B cell (primary cell): Measurements from ENCODE around the gene ERGIC1.

ENCODE experiments used
- EZH2 ChIP-seq: IDR thresholded peaks from 2 replicates; pipeline ENCODE4 v1.6.1; 2012; ENCODE audit warnings: borderline replicate concordance, low read depth, mild to moderate bottlenecking, moderate library complexity, low read length; ENCODE audit not compliant: insufficient read depth, poor library complexity, severe bottlenecking
- TF ChIP-seq, protein P1 (sequence below): fragments of 200-600 bp; IDR thresholded peaks from one replicate; pipeline ENCODE4 v1.8.0; 2022; ENCODE audit warnings: antibody characterized with exemption, mild to moderate bottlenecking

DNA sequence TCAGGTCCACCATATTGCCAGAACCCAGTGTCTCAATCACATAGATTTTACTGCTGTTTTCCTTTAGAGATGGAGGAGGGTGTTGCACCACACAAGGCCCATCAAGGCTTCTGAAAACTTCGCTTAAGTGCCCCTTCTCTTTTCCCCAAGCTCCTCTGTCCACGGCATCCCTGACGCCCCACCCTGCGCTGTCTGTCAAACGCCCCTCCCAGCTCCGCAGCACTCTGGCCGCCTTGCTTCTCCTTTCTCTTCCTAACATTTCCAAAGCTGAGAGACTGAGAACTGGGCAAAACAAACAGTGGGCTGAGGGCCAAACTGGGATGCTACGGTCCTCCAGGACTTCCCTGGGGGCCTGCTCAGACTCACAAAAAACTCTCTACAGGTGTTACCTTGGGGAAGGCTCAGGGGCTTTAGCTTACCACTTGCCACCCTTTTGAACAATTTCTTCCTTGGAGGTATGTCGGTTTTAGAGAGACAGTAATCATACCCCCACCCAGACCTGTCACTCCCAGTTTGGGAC lies 28.3 kb upstream of the ERGIC1 start:
- TF ChIP-seq, protein P1, sequence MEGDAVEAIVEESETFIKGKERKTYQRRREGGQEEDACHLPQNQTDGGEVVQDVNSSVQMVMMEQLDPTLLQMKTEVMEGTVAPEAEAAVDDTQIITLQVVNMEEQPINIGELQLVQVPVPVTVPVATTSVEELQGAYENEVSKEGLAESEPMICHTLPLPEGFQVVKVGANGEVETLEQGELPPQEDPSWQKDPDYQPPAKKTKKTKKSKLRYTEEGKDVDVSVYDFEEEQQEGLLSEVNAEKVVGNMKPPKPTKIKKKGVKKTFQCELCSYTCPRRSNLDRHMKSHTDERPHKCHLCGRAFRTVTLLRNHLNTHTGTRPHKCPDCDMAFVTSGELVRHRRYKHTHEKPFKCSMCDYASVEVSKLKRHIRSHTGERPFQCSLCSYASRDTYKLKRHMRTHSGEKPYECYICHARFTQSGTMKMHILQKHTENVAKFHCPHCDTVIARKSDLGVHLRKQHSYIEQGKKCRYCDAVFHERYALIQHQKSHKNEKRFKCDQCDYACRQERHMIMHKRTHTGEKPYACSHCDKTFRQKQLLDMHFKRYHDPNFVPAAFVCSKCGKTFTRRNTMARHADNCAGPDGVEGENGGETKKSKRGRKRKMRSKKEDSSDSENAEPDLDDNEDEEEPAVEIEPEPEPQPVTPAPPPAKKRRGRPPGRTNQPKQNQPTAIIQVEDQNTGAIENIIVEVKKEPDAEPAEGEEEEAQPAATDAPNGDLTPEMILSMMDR = no peak
- TF ChIP-seq EZH2 = no peak
